Measurements from ENCODE around the gene FBXO47. TPM values are rescaled to one million over a fixed set of nuclear protein-coding genes. Genes with fewer than 3 reads are reported as not detected.
"Not testable (repeated sequence)": the region's sequence is repeated elsewhere in the genome, so short reads cannot be mapped to it uniquely, and the experiment has no call there.

FBXO47 gene
- total RNA-seq, 3 donors from 2014 or later, result not detected

DNA sequence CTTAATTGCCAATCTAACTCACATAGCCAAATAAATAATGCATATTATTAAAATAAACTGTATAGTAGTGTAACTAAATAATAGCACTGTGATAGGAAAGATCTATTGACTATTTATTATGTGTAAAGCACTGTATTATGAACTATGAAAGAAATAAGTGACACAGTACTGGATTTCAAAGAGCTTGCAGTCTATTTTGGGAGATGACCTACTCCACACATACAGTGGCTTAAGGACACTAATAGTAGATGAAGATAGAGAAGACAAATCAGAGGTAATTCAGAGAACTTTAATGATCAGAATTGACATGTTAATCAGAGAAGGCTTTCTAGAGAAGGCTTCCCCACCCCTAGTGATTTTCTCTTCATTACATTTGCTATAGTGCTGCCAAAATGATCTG lies 27.2 kb downstream of the FBXO47 start:
- Histone ChIP-seq H3K4me1 (ENCODE audit: low read depth) (no peaks in the 10 kb centered on the region), H3K4me3 (no peak overlapping the region), H3K36me3 (ENCODE audit: low read depth) (no peaks in the 10 kb centered on the region), H3K9me3 (no peaks in the 10 kb centered on the region)
- TF ChIP-seq, protein P1, sequence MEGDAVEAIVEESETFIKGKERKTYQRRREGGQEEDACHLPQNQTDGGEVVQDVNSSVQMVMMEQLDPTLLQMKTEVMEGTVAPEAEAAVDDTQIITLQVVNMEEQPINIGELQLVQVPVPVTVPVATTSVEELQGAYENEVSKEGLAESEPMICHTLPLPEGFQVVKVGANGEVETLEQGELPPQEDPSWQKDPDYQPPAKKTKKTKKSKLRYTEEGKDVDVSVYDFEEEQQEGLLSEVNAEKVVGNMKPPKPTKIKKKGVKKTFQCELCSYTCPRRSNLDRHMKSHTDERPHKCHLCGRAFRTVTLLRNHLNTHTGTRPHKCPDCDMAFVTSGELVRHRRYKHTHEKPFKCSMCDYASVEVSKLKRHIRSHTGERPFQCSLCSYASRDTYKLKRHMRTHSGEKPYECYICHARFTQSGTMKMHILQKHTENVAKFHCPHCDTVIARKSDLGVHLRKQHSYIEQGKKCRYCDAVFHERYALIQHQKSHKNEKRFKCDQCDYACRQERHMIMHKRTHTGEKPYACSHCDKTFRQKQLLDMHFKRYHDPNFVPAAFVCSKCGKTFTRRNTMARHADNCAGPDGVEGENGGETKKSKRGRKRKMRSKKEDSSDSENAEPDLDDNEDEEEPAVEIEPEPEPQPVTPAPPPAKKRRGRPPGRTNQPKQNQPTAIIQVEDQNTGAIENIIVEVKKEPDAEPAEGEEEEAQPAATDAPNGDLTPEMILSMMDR (IDR thresholded peaks at IDR 0.05), result no peak
- ATAC-seq, result no peak
- intact Hi-C loops (cut with DNase I, micrococcal nuclease), result no loop called here
- DNase-seq, result no peak

DNA sequence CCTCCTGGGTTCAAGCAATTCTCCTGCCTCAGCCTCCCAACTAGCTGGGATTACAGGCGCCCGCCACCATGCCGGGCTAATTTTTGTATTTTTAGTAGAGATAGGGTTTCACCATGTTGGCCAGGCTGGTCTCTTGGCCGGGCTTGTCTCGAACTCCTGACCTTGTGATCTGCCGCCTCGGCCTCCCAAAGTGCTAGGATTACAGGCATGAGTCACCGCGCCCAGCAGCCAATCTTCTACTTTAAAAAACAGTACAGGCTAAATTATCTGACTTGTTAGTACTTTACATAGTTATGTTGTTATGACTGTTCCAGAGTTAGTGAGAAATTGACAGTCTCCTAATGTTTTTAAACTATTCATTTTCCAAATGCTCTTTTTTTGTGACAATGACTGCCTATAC lies 33.2 kb downstream of the FBXO47 start:
- H3K36me3 ChIP-seq (ENCODE audit: low read depth); H3K9me3 ChIP-seq; ATAC-seq; DNase-seq; intact Hi-C loops (cut with DNase I, micrococcal nuclease); H3K4me1 ChIP-seq (ENCODE audit: low read depth); H3K4me3 ChIP-seq: not testable (repeated sequence)

DNA sequence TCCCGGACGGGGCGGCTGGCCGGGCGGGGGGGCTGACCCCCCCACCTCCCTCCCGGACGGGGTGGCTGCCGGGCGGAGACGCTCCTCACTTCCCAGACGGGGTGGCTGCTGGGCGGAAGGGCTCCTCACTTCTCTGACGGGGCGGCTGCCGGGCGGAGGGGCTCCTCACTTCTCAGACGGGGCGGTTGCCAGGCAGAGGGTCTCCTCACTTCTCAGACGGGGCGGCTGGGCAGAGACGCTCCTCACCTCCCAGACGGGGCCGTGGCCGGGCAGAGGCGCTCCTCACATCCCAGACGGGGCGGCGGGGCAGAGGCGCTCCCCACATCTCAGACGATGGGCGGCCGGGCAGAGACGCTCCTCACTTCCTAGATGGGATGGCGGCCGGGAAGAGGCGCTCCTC lies 36.4 kb downstream of the FBXO47 start:
- H3K9me3 ChIP-seq; H3K4me1 ChIP-seq (ENCODE audit: low read depth); DNase-seq; H3K4me3 ChIP-seq; H3K36me3 ChIP-seq (ENCODE audit: low read depth); ATAC-seq; intact Hi-C loops (cut with DNase I, micrococcal nuclease): not testable (repeated sequence)

DNA sequence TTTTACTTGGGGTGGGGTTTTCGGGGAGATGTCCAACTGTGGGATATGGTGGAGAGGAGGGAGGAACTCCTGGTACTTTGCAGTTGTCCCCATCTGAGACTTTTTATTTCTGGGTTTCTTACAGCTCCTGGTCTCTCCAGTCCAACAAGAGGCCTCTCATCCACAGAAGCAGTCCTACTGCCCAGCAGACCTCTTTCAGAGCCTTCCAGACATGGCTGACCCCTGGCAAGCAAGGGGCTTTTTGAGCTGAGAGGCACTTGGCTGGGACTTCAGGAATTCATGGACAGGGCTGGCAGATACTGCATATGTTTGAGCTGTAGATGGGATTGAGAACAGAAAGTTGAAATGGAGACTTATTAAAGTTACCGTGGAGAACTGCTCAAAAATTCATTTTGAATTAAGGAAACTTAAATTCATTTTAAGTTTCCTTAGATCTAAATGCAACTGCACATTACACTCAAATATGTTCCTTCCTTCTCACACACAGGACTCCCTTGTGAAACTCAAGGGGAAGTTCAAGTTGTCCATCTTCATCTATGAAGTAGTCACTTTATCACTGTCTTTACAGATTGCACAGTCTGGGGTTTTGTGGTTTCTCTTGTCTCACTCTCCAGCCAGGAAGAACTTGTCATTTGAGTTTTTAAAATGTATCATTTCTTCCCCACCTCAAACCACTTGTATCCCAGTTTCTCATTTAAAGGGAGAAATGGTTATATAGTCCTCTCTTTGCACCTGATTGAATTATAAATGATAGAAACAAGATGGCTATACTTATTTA lies 40.7 kb downstream of the FBXO47 start:
- H3K9me3 ChIP-seq, result no peaks in the 10 kb centered on the region
- intact Hi-C loops (cut with DNase I, micrococcal nuclease), result no loop called here
- TF ChIP-seq, protein P1 (IDR thresholded peaks at IDR 0.05), result no peak
- peaks cover 5% of the 10 kb centered on the region for H3K4me1 ChIP-seq (ENCODE audit: low read depth)
- H3K4me3 ChIP-seq, result no peak overlapping the region
- DNase-seq, result no peak
- H3K36me3 ChIP-seq (ENCODE audit: low read depth), result no peaks in the 10 kb centered on the region
- ATAC-seq, result peak; percentile 18

DNA sequence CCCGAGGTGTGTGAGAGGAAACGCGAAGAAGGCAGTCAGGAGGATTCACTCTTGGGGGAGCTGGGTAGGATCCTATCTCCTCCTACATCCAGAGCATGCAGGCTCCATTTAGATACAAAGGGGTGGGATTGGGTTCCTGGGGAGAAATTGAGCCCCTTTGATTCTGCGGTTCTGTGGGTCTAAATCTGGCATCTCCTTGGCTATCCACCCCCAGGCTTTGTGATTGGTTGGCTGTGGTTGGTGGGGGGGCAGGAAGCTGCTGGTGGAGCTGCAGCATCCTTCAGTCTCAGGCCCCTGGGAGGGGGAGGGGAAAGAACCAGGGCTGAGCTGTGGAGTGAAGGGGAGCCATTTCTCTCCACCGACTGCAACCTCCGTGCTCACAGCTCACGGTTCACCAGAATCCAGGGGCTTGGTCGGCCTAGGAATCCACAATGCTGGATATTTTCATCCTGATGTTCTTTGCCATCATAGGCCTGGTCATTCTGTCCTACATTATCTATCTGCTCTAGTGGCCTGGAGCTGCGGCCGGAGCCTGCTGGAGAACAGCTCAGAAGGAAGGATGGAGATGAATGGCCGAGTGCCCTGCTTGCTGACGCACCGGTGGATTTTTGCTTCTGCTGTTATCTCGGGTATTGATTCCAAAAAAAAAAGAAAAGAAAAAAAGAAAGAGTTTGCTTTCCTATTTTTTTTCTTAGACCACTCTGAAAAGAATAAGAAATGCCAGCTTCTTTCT lies 41.8 kb downstream of the FBXO47 start, which contains the start of gene LASP1NB:
LASP1NB (plus strand) TSS at position 352 of the 733 bp plus-strand sequence.
- ATAC-seq, result peak; percentile 28
- Histone ChIP-seq H3K4me1 (ENCODE audit: low read depth) (peaks cover 5% of the 10 kb centered on the region), H3K4me3 (no peak within 1 kb of the TSS)

DNA sequence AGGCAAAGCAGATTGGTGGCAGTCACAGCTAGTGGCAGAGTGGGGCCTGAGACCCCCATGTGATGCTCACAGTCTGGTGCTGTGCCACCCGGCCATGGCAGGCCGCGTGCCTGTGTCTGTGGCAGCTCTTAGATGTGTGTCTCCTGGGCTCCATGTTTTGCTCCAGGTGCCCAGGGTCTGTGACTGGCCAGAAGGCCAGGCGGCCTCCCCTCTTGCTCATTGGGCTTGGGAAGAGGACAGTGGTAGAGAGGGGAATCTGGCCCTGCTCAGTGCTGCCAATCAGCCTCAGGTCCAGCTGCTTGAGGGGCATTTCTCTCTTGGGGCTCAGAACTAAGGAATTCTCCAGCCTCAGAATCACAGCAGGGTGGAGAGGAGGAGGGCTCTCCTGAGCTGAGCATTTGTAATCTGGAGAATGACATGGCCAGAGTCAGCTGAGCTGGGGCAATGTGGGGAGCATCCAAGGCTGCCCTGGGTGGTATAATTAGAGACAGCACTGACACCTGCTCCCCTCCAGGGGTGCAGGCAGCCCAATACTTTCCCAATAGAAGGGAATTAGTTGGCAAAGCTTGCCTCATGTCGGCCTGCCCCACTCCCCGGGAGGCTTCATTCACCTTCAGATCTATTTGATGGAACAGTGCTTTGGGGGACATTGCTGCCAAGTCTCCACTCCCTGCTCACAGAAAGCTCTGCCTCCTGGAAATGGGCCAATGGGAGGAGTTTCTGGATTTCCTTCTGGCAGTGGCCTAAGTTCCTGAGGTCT lies 44.5 kb downstream of the FBXO47 start:
- intact Hi-C loops (cut with DNase I, micrococcal nuclease), result no loop called here
- Histone ChIP-seq H3K4me3 (no peak overlapping the region), H3K4me1 (ENCODE audit: low read depth) (peaks cover 5% of the 10 kb centered on the region), H3K9me3 (no peaks in the 10 kb centered on the region), H3K36me3 (ENCODE audit: low read depth) (peaks cover 4% of the 10 kb centered on the region)
- DNase-seq (peak in 1 of 3 donors; percentile 82), ATAC-seq (peak; percentile 40)
- TF ChIP-seq, protein P1 (IDR thresholded peaks at IDR 0.05), result no peak

More for the DNA sequence above, 41.8 kb downstream of the FBXO47 start, which contains the start of gene LASP1NB:
- DNase-seq, result no peak
- intact Hi-C loops (cut with DNase I, micrococcal nuclease), result no loop called here
- TF ChIP-seq, protein P1 (IDR thresholded peaks at IDR 0.05), result no peak
- Histone ChIP-seq H3K36me3 (ENCODE audit: low read depth) (no peaks in the 10 kb centered on the region), H3K9me3 (no peaks in the 10 kb centered on the region)

Data from mucosa of descending colon (tissue), 3 donors.